ENCODE data around the gene NCKAP5. TPM values are rescaled to one million over a fixed set of nuclear protein-coding genes. Genes with fewer than 3 reads are reported as not detected.

Gene NCKAP5
- total RNA-seq, 1 donor from 2014 or later = 7.9 TPM

DNA sequence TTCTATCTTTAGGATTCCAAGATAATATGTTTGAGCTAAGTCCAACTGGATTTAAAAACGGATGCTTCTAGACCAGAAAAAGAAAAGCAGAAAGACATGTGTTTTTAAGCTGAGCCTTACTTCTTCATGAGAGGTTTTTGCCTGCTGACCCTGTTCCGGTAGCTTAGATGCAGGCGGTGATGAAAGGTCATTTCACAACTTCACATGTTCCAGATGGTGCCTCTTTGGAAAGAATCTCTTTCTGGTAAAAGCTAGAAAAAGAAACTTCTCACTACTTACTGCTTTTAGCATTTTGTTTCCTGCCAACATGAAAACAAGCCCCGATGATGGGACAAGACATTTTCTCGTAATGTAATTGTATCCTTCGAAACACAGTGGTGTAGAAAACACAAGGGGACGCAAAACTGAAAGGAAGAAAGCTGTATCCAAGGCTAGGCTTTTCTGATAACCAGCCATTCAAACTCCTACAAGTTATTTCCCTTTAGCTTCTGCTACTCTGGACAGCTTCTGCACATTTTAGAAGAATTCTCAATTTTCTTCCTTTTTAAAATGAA lies 490.9 kb downstream of the NCKAP5 start:
- peak; percentile 86 for ATAC-seq (ENCODE audit: poor library complexity)
- DNase-seq = no peak
- intact Hi-C loops (cut with DNase I) = no loop called here

DNA sequence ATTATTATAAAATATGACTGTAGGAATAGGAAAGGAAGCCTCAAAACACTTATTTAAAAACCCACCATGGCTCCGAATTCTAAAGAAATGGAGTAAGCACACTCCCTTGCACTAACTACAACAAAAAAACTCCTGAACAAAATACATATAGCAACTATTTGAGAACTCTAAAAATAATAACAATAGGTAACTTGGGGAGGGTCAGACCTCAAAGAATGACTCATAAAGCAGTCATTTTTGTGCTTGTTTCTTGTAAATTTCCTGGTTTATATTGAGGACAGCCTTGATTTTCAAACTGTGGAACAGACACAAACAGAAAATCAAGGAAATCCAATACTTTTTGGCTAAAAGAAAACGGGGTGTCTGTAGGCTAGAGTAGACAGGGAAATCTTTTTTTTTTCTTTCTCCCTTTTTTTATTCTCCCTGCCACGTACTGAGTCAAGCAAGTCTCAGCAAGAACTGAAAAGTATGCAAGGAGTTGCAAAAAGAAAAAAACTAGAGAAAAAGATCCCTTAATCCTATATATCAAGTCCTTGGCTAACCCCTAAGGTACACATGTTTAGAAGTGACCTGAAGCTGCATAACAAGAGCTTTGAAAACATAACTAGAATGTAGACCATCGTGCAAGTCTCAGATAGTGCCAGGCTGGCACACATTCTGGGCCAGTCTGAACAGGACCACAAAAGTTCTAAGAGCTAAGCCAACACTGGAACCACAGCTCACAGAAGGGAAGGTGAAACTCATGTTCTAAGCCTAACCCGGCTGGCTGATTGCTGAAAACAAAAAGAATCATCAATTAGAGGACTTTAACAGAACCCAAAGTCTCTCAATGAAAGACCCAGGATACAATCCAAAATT lies 495.2 kb downstream of the NCKAP5 start:
- intact Hi-C loops (cut with DNase I) = no loop called here
- no peak for DNase-seq
- ATAC-seq (ENCODE audit: poor library complexity) = no peak

DNA sequence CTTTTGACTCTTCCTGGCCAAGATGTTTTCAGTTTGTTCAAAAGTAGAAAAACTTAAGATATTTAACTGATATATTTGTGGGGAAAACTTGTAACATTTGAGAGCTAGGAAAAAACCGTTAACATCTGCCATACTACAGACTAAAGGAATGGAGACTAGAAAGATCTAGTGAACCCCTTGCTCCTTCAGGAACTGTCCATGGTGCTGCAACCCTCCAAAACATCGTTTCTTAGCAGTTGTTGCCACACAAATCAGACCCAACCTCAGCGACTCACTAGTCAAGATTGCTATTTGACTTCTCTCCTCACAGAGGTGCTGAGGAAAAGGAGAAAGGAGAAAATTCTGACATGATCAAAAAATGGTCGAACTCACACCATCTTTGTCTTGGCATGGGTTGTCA lies 504.5 kb downstream of the NCKAP5 start:
- ATAC-seq (ENCODE audit: poor library complexity) (no peak), DNase-seq (no peak)
- intact Hi-C loops (cut with DNase I) = no loop called here

DNA sequence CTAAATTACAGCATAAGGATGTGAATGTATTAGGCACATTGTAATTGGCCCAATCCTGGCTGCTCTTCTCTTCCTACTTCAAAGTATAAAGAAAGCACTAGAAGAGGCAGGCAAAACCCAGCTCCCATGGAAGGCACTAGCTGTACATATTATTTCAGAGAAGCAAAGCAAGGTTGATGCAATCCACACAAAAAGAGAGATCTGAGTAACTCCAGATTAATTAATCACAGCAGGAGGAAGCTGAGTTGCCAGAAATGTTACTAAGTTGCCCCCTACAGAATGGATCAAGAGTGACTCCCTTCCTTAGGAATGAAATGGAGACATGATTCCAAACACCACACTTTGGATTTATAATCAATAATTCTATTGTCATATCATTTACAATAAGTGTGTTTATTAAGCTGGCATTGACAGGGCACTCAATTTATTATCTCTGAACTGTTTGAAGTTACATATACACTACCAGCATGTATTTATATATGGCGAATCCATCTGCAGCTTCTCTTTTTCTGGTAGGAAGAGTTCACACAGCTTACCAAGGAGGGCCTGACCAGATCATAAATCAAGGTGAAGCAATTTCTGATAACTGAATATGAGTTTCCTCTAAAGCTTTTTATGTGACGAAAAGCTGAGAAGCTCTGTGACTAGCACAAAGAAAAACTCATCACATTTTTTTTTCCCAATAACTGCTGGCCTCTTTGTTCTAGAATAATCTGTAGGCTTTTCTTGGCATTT lies 505.2 kb downstream of the NCKAP5 start:
- DNase-seq (no peak), ATAC-seq (ENCODE audit: poor library complexity) (no peak)
- intact Hi-C loops (cut with DNase I) = no loop called here

DNA sequence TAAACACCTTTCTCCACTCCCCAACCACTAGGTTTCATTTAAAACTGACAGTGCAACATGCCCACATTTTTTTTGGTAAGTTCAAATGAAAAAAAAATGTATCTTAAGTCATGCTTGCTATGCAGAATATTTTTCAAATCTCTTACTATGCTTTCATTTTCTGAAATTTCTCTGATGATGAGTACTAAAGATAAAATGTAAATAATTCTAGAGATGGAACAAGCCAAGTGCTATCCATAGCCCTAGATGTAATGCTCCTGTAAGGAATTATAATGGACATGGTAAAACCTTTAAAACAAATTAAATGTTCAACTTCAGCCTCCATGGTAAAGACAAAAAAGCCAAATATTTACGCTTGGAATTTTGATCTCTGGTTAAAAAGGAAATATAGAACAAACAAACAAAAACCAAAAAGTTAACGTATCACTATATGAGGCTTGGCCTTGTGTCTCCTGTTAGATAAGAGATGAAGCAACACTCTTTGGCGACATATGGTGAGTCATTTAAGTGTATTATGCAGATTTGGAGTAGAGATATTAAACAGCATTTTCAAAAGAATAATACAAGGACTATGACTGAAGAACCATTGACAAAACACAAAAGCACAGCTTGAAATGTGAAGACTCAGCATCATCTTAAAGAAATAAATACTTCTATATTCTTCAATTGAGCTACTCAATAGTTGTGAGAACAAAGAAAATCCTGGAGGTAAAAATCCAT lies 506.2 kb downstream of the NCKAP5 start:
- DNase-seq (no peak), ATAC-seq (ENCODE audit: poor library complexity) (no peak)
- intact Hi-C loops (cut with DNase I) = no loop called here

DNA sequence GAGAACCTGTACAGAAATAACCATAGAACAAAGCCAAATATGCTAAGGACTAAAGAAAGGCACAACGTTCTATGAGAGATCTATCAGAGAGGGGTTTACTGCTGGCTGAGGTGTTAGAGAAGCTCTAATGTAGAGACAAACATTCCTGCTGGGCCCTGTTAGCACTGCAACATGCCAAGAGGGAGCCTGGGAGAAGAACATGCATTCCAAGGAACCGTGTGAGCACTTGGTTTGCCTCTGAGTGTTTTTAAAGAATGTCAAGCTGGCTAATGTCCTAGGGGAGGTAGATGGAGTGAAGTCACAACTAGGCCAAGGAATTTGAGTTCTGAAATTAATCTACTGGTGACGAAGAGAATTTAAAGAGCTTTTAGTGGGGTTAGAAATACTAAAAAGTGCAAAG lies 514.0 kb downstream of the NCKAP5 start:
- DNase-seq (no peak), ATAC-seq (ENCODE audit: poor library complexity) (no peak)
- intact Hi-C loops (cut with DNase I) = no loop called here

DNA sequence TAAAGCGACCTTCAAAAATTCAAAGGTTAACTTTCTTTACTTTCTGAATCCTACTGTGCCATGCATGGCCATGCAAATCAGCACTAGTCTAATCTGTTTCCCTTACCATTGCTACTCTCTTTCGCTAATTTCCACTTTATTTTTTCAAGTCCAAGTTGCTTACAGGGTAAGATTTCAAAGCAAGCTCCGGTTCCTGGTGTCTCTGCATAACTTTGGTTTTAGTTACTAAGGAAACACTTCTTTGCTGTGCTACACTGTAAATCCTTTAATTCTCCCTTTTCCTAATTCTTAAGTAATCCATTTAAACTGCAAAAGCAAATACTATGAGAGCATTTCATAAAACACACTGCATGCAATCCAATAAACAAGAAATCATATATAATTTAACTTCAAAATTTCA lies 514.7 kb downstream of the NCKAP5 start:
- ATAC-seq (ENCODE audit: poor library complexity) = no peak
- DNase-seq = no peak
- intact Hi-C loops (cut with DNase I) = no loop called here

DNA sequence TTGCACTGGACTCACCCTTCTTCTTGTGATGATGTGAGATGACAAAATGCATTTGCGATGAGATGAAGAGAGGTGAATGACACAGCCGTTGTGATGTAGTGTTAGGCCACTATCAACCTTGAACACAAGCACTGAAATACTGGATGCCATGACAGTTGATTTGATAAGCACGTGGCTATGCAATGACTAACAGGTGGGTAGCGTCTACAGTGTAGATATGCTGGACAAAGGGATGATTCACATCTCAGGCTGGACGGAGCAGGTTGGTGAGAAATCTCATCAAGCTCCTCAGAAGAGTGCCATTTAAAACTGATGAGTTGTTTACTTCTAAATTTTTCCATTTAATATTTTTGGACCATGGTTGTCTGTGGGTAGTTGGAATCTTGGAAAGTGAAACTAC lies 522.5 kb downstream of the NCKAP5 start:
- DNase-seq (no peak), ATAC-seq (ENCODE audit: poor library complexity) (no peak)
- intact Hi-C loops (cut with DNase I) = no loop called here

DNA sequence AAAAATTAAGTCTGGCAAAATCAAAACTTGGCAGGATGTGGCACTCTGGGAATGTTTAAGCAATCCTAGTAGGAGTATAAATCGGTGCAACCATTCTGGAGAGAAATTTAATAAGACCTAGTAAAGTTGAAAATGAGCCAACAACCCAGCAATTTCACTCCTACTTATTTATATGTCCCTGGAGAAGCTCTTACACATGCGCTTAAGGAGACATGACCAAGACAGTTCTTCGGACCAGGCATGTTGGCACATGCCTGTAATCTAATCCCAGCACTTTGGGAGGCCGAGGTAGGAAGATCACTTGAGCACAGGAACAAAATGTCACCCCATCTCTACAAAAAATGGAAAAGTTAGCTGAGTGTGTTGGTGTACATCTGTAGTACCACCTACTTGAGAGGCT lies 523.7 kb downstream of the NCKAP5 start:
- intact Hi-C loops (cut with DNase I) = no loop called here
- DNase-seq (no peak), ATAC-seq (ENCODE audit: poor library complexity) (no peak)

DNA sequence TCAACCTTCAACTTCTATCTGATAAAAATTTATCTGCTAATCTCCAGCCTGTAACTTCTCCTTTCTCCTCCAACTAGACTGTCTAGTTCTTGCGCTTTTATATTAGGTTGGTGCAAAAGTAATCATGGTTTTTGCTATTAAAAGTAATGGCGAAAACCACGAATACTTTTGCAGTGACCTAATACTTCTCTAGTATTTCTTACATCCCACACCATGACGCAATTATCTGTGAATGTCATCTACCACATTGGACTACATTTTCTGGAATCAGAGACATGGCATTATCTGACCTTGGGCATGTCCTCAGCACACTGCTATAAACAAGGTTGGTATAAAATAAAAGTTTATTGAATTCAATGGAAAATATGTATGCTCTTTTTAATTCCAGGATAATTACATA lies 528.1 kb downstream of the NCKAP5 start:
- ATAC-seq (ENCODE audit: poor library complexity) (no peak), DNase-seq (no peak)
- intact Hi-C loops (cut with DNase I) = no loop called here

DNA sequence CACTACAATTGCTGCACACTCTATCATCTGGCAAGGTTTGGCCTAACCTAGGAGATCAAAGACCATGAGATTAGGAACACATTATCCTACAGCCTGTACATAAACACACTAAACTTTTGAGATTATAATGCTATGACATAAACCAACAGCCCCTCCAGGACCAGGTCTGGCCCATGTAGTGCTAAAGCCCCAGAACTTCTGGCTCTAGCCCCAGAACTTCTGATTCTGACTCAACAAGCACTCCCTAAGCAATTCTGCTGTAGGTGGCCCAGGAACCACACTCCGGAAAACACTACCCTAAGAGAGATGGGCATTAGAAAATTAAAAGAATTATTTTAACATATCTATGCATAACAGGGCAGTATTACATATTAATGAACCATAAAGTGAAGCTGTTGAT lies 528.7 kb downstream of the NCKAP5 start:
- no peak for DNase-seq
- no peak for ATAC-seq (ENCODE audit: poor library complexity)
- intact Hi-C loops (cut with DNase I) = no loop called here

DNA sequence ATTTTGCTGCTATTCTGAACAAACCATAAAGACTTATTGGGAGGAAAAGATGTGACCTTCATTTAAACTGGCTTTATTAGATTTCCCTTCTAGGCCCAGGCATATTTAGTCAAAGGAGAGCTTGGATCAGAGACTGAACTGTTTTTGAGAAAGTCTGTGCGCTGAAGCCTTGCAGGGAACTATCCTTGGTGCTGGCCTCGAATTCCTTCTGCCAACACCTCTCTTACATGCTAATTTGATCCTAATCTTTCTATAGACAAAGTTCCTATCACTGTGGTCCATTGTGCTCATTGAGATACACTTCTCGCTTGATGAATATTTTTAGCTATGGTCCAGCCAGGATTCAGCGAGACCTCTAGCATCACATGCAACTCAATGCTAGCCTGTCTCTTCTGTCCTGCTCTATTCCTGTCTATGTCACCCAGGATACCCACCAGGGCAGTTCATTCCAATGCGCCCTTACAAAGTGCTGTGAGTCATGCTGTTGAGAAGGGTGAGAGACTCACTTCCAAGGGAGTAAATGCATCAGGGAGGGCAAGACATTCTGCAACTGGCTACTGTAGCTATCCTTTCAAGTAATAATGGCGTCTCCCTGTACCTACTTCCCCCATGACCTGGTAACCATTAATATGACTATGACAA lies 541.6 kb downstream of the NCKAP5 start:
- DNase-seq = no peak
- intact Hi-C loops (cut with DNase I) = no loop called here
- no peak for ATAC-seq (ENCODE audit: poor library complexity)

DNA sequence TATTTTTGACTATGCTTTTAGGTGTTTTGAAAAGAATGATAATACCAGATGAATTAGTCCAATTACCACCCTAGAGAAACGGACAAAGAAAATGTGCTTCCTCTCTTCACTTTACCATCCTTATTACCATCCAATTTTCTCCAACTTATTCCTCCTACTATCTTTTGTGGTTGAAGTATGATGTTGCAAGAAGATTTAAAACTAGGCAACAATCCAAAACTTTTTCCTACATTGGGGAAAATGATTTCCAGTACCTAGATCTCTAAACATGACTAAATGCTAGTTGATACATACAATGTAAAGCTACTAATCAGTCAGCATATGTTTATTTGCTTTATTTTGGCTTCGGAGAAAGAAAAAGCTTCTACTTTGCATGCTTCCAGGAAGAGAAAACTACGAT lies 543.3 kb downstream of the NCKAP5 start:
- ATAC-seq (ENCODE audit: poor library complexity) (no peak), DNase-seq (no peak)
- intact Hi-C loops (cut with DNase I) = no loop called here

DNA sequence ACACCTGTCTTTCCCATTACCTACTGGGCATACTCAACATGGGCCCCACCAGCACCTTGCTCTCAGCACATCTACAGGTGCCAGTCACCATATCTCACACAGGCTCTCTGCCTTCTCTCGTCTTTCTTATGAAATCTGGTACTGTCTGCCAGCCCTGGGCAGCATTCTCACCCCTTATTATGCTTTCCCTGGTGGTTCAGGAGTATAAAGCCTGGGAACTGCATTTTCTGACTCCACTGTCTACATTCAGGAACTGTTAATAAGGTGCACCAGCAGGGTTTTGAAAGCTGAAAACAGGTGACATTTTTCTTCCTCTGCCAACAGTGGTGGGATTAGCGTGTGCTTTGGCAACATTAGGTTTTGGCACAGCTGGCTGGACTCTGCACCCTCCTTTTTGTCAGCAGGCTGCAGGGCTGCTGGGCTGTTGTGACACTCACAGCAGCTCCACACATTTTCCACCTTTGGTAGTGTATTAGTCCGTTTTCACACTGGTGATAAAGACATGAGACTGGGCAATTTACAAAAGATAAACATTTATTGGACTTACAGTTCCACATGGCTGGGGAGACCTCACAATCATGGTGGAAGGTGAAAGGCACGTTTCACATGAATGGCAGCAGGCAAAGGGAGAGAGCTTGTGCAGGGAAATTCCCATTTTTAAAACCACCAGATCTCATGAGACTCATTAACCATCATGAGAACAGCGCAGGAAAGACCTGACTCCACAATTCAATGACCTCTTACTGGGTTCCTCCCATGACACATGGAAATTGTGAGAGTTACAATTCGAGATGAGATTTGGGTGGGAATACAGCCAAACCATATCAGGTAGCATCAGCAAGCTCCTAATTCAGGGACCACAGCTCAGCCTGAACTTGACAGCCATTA lies 555.2 kb downstream of the NCKAP5 start:
- no peak for DNase-seq
- no peak for ATAC-seq (ENCODE audit: poor library complexity)
- intact Hi-C loops (cut with DNase I) = no loop called here

DNA sequence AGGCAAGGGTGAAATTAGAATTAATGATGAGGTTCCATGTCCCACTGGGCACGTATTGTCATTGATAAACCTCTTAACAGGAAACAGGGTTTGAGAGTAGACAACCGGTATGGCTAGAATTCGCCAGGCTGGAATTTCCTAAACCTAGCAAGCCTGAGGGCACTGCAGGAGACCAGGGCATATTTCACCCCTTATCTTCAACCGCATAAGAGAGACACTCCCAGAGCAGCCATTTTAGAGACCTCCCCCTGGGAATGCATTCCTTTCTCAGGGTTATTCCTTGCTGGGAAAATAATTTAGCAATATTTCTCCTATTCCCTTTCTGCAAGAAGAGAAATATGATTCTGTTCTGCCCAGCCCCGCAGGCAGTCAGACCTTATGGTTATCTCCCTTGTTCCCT lies 563.6 kb downstream of the NCKAP5 start:
- ATAC-seq (ENCODE audit: poor library complexity) (no peak), DNase-seq (no peak)
- intact Hi-C loops (cut with DNase I) = no loop called here

DNA sequence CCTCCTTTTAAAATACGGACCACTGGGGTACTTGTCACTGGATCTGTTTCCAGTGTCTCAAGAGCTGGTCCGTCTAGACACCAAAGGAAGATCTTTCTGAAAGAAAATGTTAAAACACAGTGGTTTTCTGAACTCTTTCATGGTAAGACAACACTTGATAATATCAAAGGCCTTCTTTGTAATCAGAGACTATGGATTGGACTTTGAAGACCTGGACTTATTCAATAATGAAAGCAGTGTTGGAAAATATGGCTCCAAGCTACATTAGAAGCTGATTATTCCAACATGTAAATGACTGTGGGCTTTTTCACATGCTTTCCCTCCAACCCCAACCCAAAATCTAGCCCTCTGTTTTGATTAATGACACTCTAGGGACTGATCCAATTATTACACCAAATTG lies 568.8 kb downstream of the NCKAP5 start:
- DNase-seq (no peak), ATAC-seq (ENCODE audit: poor library complexity) (no peak)
- intact Hi-C loops (cut with DNase I) = no loop called here

DNA sequence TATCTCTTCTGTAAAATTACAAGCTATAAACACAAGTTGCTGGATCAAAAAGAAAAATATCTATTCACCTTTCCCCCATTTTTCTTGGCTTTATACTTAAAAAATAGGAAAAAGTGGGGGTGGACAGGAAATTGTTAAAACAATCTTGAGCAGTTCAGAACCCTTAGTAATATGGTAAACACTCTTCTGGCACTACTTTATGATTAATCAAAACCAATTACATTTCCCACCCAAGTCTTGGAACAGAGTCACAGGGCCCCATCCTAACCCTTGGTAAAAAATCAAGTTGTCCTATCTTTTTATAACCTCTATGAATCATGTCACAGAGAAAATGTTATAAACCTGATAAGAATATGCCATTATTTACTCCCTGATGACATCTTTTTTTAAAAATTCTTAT lies 570.0 kb downstream of the NCKAP5 start:
- intact Hi-C loops (cut with DNase I) = no loop called here
- ATAC-seq (ENCODE audit: poor library complexity) = no peak
- DNase-seq = no peak

DNA sequence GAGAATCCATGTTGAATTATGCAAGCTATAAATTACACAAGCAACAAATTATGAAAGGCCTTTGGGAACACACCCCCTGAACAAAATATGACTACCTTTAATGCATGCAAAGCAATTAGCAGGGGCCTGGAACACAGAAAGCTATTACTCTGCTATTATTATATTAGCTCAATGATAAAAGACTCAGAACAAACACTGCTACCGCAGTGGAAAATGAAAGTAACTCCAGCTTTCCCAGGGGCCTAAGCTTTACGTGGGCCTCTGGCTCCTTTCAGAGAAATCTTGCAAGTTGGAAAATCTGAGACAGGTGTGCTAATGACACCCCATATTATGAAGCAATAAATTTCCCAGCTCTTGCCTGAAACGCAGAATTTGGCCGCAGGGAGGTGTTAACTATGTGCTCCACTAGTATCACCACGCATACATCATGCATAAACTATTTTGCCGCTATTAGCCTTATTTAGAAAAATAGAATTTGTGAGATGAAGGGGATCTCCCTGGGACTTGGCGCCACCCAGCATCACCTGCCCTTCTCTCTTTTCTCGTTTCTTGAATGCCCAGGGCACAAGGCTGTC lies 576.7 kb downstream of the NCKAP5 start:
- no peak for DNase-seq
- no peak for ATAC-seq (ENCODE audit: poor library complexity)
- intact Hi-C loops (cut with DNase I) = no loop called here

All from Right ventricle myocardium superior (tissue), 1 donor.